ENCODE results near the gene MYOCD. TPM values are rescaled to one million over a fixed set of nuclear protein-coding genes. Genes with fewer than 3 reads are reported as not detected.

MYOCD gene
- total RNA-seq, 2 experiments from 2014 or later, result not detected

Other genes starting within 250 kb of the MYOCD start
- under 1 TPM; 0.14 to 0.55 TPM for gene ARHGAP44, start 123.6 kb downstream of the MYOCD start, total RNA-seq